ENCODE data around the gene IFI16. TPM values are rescaled to one million over a fixed set of nuclear protein-coding genes. Genes with fewer than 3 reads are reported as not detected.

The IFI16 gene
- total RNA-seq, 1 experiment from 2014 or later, result 2.9 TPM

GRCh38 chr1:159015440-159015909 lies 5.8 kb downstream of the IFI16 start:
- Histone ChIP-seq H3K79me2 (ENCODE audit: insufficient read depth, low read length) (no peaks in the 10 kb centered on the region), H3K27me3 (ENCODE audit: insufficient read depth, low read length) (no peaks in the 10 kb centered on the region), H3K18ac (ENCODE audit: insufficient read length, low read depth, low read length) (no peak overlapping the region), H3K23ac (ENCODE audit: insufficient read length, low read depth, low read length) (no peak overlapping the region), H3K9ac (ENCODE audit: extremely low read depth, insufficient read length, low read length) (no peak overlapping the region), H2BK5ac (ENCODE audit: insufficient read length, low read length) (no peak overlapping the region), H2BK120ac (ENCODE audit: low read depth, low read length, poor library complexity, severe bottlenecking) (no peak overlapping the region), H2BK12ac (ENCODE audit: insufficient read length, low read depth, low read length) (no peak overlapping the region), H2BK20ac (ENCODE audit: low read depth, low read length, poor library complexity, severe bottlenecking) (no peak overlapping the region), H2AFZ (ENCODE audit: low read length) (no peak overlapping the region), H2BK15ac (ENCODE audit: low read depth, low read length) (no peak overlapping the region), H3K56ac (ENCODE audit: insufficient read length, low read depth, low read length) (no peak overlapping the region), H3K27ac (ENCODE audit: insufficient read length, low read depth, low read length) (no peak overlapping the region), H3K23me2 (ENCODE audit: insufficient read length, low read depth, low read length, poor library complexity, severe bottlenecking) (no peaks in the 10 kb centered on the region), H4K5ac (ENCODE audit: insufficient read length, low read depth, low read length) (no peak overlapping the region), H3K4me1 (ENCODE audit: insufficient read depth, low read length) (no peaks in the 10 kb centered on the region), H2AK5ac (ENCODE audit: insufficient read length, low read length) (no peak overlapping the region), H4K20me1 (ENCODE audit: control insufficient read depth, insufficient read depth, insufficient read length) (no peaks in the 10 kb centered on the region), H4K8ac (replicated peaks; ENCODE audit: insufficient read length, low read depth, low read length) (no peak overlapping the region), H3K14ac (ENCODE audit: insufficient read depth, low read length) (no peak overlapping the region), H3K79me1 (ENCODE audit: insufficient read depth, low read depth, low read length, poor library complexity, severe bottlenecking) (no peaks in the 10 kb centered on the region), H4K91ac (ENCODE audit: insufficient read length, low read depth, low read length) (no peak overlapping the region), H3T11ph (ENCODE audit: low read length) (no peak overlapping the region), H3K4ac (ENCODE audit: low read depth, low read length) (no peak overlapping the region), H3K9me3 (ENCODE audit: control insufficient read depth, low read depth, low read length) (no peaks in the 10 kb centered on the region), H3K4me2 (ENCODE audit: insufficient read depth, insufficient read length, low read length) (no peak overlapping the region)
- Mint-ChIP-seq H3K36me3 (ENCODE audit: insufficient read depth in 1 of 3, low read depth in 3 of 3) (no peaks in the 10 kb centered on the region), H3K4me1 (peaks cover 2 to 7% of the 10 kb centered on the region in 2 experiments; a peak in 2 of 4 replicates), H3K27me3 (ENCODE audit: low read depth) (peaks cover 6% of the 10 kb centered on the region; the same call in 1 of the 2 replicates), H3K4me3 (no peak overlapping the region), H3K27ac (no peak overlapping the region), H3K9me3 (no peaks in the 10 kb centered on the region)
- no peak for TF ChIP-seq CTCF (conservative IDR thresholded peaks at IDR 0.05)
- no CpG with 5 or more reads among the region's 4 CpGs for WGBS (ENCODE audit: extremely low coverage, insufficient read length, low lambda C conversion rate)
- no peak for DNase-seq
